Bone marrow (tissue), 2 donors: ENCODE measurements around the gene SUSD1.
"Not testable (repeated sequence)": the region's sequence is repeated elsewhere in the genome, so short reads cannot be mapped to it uniquely, and the experiment has no call there.

Source experiments
- DNase-seq, 2 donors: peaks; one replicate each; lab custom pipeline; 2025; lab: John Stamatoyannopoulos, UW

The SUSD1 gene

GRCh38 chr9:112129246-112129645 is 45.9 kb downstream of the SUSD1 start:
- no peak for DNase-seq

- not testable (repeated sequence) for DNase-seq
Measured at GRCh38 chr9:112128399-112128798, 46.7 kb downstream of the SUSD1 start.

DNA sequence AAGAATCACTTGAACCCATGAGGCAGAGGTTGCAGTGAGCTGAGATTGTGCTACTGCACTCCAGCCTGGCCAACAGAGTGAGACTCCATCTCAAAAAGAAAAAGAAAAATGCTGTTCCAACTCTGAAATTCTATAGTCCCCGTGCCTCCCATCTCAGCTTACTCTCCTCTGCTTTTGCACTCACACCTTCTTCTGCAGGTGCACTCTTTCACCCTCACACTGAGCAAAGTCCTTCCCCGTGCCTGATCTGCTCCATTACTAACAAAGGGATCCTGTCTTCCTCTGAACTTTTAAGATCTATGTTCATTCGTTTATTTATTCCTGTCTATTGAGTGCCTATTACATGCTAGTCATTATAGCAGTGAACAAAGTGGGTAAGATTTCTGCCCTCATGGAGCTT is 47.8 kb downstream of the SUSD1 start:
- no peak for DNase-seq

DNA sequence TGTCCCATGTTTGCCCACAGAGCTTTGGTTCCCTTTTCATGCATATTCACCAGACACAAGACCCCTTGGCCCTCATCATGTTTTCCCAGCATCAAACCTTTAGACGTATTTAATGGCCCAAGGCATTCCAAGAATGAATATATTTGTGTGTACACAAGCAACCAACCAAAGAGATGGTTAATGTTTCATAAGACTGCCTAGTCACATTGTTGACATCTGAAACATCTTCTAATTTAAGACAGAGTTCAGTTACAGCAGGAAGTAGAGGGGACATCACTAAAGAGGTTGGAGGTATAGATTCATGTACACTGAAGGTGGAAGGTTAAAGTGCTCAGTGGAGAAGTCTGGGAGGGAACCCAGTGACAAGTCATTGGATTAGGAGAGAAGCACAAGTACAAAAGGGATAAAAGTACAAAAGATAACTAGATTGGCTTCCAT is 49.1 kb downstream of the SUSD1 start:
- no peak for DNase-seq

GRCh38 chr9:112124156-112124555 is 50.9 kb downstream of the SUSD1 start:
- DNase-seq, result no peak

GRCh38 chr9:112121633-112122032 is 53.5 kb downstream of the SUSD1 start:
- DNase-seq, result no peak

DNA sequence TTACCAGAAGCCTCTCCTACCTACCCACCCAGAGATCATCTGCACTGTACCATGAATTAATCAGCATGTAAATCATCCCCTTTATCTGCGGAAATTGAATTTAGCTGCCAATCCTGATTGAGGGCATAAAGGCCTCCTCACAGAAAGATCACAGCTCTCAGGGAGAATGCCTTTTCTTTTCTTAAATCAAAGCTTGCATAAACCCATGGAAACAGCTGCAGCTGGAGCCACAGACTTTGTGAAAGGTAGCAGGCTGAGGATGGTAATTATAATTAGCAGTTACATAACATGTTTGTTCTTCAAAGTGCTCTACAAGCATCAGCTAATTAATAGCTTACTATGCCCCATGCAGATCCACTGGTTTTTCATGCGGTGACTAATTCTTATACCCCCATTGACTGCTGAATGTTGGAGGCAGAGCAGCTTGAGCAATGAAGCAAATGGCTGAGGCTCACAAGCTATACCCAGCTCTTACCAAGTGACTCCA is 54.6 kb downstream of the SUSD1 start:
- DNase-seq, result no peak

GRCh38 chr9:112120030-112120341 is 55.1 kb downstream of the SUSD1 start:
- no peak for DNase-seq

DNA sequence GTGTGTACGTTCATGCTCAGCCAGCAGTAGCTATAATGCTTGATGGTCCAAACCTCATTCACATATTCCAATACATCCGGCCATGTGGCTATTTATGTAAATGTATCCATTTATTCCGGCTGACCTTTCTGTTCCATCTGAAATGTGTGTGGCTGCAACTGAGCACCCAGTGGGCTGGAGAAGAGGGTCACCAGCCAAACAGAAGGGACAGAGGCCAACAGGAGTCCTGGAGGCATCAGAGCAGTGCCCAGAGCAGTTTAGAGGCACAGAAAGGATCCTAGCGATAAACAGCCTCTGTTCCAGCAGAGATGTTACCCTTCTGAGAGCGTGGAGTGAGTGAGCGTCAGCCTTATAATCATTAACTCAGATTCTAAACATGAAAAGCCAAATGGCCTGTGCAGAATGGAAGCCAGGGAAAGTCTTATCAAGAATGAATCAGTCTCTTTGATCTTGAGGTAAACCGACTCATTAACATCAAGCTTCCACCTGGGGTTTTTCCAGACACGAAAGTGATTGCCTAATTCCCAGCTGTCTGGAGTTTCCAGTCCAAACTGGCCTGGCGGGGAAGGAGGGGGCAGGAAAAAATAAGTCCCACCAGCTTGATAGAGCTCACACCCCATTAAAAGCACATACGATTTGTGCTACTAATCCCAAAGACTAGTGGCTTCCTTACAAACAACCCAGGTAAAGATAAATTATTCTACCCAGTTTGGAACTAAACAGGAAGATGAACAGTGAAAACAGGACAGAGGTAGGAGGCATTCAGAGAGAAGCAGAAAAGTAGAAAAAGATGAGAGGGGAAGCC is 55.7 kb downstream of the SUSD1 start:
- DNase-seq, result no peak

DNA sequence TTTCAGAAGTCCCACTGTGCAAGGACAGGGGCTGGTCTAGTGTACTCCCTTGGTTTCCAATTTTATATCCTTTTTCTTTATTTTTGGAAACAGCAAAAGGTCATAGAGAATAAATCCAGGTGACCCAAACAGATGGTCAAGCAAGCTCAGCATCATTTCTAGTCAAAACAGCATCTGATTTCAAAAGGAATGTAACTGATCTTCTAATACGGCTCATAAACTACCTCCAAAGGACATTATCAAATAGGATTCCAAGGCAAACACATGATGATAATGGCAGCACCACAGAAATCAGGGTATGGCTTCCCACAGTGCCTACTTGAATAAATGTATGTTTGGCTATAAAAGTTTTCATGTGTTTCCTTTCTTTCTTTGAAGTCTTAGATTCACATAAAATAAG is 57.1 kb downstream of the SUSD1 start:
- no peak for DNase-seq

GRCh38 chr9:112115970-112116753 is 58.9 kb downstream of the SUSD1 start:
- DNase-seq, result no peak

DNA sequence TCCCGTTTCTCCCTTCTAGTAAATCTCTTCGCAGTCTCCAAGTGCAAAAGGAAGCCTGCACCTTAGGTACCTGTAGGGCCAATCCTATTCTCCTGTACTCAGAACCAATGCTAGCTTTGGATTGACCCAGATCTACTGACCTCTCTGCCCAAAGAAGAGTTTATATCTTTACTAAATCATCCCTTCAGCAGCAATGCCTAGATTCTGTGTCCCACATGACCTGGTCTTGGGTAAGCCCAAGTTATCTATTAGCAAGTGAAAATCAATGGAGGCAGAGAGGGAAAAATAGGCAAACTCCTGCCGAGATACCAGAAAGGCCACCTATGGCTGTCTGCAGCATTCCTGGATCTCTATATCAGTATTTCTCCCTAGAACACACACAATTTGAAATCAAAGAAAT is 60.0 kb downstream of the SUSD1 start:
- DNase-seq, result no peak

DNA sequence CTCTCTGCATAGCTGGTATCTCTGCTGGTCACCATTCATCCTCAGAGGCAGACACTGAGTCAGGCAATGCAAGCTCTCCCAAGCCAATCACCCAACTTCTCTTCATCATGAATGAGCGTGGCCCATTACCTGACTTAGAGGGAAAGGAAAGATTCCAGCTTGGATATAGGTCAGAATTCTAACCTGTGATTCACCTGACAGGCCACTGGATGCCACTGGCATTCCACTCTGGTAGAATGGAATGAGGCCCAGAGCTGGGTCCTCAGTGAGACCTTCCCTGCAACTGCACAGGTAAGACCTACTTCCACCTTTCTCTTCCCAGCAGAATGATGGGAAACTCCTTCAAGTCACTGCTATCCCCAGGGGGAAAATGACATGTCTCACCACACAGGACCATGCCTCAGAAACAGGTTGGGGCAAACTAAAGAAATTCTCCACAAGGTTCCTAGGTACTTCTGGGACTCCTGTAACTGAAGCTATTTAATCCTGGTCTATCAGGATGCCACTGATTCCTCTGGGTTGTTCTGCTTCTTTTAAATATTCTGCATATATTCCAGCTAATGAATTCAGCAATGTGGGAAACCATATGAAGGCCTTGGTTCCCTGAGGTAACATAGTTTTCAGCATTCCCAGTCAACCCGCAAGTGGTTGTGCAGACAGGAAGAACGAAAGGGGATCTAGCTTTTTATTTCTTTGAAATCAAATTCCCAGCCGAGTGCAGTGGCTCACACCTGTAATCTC is 62.0 kb downstream of the SUSD1 start:
- no peak for DNase-seq

DNA sequence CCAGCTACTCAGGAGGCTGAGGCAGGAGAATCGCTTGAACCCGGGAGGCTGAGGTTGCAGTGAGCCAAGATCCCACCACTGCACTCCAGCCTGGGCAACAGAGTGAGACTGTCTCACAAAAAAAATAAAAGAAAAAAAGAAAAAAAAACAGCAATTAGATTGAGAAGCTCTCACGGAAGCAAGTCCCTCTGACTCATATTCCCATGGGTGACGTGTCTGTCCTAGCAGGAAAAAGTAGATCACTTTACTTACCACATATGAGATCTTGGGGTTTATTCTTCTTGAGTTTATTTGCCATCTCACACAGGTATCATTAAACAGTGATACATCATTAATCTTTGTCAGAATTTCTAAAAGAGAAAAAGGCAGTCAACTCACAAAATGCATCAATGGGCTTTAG is 62.6 kb downstream of the SUSD1 start:
- no peak for DNase-seq

DNA sequence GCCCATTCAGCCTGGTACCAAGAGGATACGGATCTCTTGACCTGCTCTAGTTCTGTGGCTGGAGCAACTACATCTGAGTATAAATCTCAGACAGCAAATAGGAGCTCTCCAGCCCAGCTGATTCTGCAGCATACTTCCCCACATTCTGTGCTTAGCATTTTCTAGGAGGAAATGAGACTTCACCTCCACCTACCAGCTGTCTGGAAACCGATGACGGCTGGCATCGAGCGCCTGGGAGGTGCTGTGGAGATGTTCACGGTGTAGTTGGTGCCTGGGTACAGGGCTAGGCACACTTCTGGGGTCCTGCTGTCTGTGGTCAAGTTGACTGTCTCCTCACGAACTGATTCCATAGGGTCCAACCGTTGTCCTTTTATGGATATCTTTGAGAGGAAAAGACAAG is 63.6 kb downstream of the SUSD1 start:
- DNase-seq, result no peak

- DNase-seq, result no peak
Measured at GRCh38 chr9:112110777-112111113, 64.4 kb downstream of the SUSD1 start.

GRCh38 chr9:112110094-112110776 is 64.9 kb downstream of the SUSD1 start:
- no peak for DNase-seq

DNA sequence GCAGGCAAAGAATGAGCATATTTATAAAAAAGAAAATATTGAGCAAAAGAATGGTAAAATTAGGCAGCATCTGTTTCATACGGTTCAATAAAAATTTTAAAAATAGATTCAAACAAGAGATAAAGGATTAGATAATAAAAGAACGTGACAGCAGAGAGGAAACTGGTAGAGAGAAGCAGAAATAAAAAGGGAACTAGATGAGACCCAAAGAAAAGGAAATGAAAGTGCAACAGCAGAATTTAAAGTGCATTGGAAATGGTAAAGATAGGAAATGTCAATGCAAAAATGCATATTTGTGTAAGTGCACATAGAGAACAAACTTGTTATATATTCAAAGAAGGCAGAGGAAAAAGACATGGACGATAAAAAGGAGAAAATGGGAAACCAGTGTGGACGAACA is 70.2 kb downstream of the SUSD1 start:
- DNase-seq, result peak in 1 of 2 donors; percentile 64

DNA sequence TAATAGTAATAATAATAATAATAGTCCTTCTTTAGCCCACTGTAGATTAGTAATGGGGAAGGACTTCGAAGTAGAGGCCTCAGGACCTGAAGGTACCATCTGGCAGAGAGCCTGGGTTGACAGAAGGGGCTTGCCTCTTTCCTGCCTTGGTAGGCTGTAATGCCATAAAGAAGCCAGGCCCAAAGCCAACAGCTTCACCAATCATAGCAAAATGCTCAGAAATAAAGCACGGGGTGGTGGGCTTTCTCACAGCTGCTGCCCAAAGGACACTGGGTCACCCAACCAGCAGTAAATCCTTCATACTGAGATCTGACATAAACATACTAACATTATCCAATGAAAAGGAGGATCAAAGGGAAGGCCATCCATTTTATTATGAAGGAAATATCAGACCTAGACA is 70.7 kb downstream of the SUSD1 start:
- no peak for DNase-seq

DNA sequence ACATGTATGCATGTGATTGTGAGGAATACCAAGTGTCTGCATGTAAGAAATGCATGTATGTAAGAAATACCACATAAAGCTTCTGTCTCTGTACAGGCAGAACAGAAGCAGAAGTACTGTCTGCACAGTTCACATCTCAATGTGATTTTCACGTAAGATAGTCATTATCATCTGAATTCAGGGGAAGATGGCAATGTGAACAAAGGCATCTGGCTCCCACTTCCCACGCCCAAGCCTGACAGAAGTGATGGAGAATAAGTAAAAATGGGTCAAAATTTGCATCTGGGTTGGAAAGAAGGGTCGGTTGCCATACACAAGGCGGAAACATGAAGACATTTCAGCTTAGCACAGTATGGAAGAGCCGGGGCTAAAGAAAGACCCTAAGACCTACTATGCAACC is 71.7 kb downstream of the SUSD1 start:
- DNase-seq, result no peak

- DNase-seq, result peak; percentile 5 to 78
Measured at GRCh38 chr9:112097712-112098688, 77.1 kb downstream of the SUSD1 start.
